ENCODE data around the gene FAM193B. TPM values are rescaled to one million over a fixed set of nuclear protein-coding genes. Genes with fewer than 3 reads are reported as not detected.
A peak's percentile ranks its signal among the peaks of the same experiment; 100 is the strongest.

Gene FAM193B
- total RNA-seq, result 100 to 1,000 TPM; 203 to 235 (median 216) TPM
- total RNA-seq (2013), result 104 TPM

DNA sequence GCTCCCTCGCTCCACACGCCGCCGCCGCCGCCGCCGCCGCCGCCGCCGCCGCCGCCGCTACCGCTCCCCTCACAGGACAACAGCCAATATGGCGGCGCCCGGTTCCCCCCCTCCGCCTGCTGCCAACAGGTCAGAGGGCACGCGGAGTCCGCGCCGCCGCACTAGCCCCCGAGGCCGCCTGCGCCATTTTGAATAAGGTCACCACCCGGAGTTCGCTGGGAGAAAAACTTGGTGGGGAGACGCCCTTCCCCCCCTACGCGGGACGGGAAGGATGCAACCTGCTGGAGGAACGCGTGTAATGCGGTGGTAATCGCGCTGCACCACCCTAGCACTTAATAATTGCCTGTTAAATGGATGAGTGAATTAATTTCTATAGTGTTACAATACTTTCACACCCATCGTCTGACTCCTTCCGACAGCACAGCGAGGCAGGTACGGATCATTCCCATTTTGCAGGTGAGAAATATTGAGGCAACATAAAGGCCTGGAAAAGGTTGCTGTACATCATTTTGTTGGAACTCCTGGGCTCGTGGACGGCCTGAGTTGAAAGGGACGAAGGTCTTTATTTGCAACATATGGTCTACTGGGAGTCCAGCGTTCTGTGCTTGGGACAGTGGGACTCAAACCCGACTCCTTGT is at the start of gene FAM193B:
FAM193B (minus strand) TSS at position 90 of the 638 bp plus-strand sequence. CDS start 105 bp downstream, outside the sequence.
- ATAC-seq, result peak; percentile 98 to 99 (median 99)
- peaks cover 23 to 26% of the 10 kb centered on the region in 2 donors for H3K4me1 Mint-ChIP-seq
- WGBS (ENCODE audit: insufficient coverage), result 13% methylated on average over 40 of the region's 49 CpGs

DNA sequence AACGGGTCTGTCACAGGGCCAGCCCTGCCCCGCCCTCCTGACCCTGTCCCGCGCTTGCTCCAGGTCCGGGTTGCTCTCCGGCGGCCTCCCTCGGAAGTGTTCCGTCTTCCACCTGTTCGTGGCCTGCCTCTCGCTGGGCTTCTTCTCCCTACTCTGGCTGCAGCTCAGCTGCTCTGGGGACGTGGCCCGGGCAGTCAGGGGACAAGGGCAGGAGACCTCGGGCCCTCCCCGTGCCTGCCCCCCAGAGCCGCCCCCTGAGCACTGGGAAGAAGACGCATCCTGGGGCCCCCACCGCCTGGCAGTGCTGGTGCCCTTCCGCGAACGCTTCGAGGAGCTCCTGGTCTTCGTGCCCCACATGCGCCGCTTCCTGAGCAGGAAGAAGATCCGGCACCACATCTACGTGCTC is 49.8 kb upstream of the FAM193B start:
- Histone ChIP-seq H3K27me3 (ENCODE audit: control insufficient read depth, insufficient read depth, low read length) (no peaks in the 10 kb centered on the region), H3K27ac (ENCODE audit: low read length) (no peak overlapping the region), H3K9me3 (ENCODE audit: control insufficient read depth, insufficient read depth, low read length) (no peaks in the 10 kb centered on the region), H3K4me1 (ENCODE audit: control insufficient read depth, insufficient read depth, low read length) (peaks cover 23% of the 10 kb centered on the region), H3K4me3 (ENCODE audit: low read length) (no peak overlapping the region), H3K36me3 (ENCODE audit: control insufficient read depth, insufficient read depth, low read length) (no peaks in the 10 kb centered on the region)
- H3K27ac Mint-ChIP-seq, result no peak overlapping the region
- no peaks in the 10 kb centered on the region for H3K9me3 Mint-ChIP-seq
- intact Hi-C loops (cut with micrococcal nuclease), result no loop called here
- no peaks in the 10 kb centered on the region for H3K36me3 Mint-ChIP-seq
- TF ChIP-seq, protein P1, sequence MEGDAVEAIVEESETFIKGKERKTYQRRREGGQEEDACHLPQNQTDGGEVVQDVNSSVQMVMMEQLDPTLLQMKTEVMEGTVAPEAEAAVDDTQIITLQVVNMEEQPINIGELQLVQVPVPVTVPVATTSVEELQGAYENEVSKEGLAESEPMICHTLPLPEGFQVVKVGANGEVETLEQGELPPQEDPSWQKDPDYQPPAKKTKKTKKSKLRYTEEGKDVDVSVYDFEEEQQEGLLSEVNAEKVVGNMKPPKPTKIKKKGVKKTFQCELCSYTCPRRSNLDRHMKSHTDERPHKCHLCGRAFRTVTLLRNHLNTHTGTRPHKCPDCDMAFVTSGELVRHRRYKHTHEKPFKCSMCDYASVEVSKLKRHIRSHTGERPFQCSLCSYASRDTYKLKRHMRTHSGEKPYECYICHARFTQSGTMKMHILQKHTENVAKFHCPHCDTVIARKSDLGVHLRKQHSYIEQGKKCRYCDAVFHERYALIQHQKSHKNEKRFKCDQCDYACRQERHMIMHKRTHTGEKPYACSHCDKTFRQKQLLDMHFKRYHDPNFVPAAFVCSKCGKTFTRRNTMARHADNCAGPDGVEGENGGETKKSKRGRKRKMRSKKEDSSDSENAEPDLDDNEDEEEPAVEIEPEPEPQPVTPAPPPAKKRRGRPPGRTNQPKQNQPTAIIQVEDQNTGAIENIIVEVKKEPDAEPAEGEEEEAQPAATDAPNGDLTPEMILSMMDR (IDR thresholded peaks at IDR 0.05), result no peak
- H3K4me1 Mint-ChIP-seq, result peaks cover 21 to 43% of the 10 kb centered on the region in 2 donors
- ATAC-seq (no peak), DNase-seq (no peak)
- no peak overlapping the region for H3K4me3 Mint-ChIP-seq
- WGBS (ENCODE audit: insufficient coverage), result 97% methylated on average over 27 of the region's 27 CpGs
- no peaks in the 10 kb centered on the region for H3K27me3 Mint-ChIP-seq (ENCODE audit: low read depth in 2 of 2)

More for the DNA sequence above, at the start of gene FAM193B:
- H3K4me1 ChIP-seq (ENCODE audit: control insufficient read depth, insufficient read depth, low read length), result peaks cover 22% of the 10 kb centered on the region
- Mint-ChIP-seq H3K27me3 (ENCODE audit: low read depth in 2 of 2) (no peaks in the 10 kb centered on the region), H3K9me3 (no peaks in the 10 kb centered on the region), H3K27ac (peak within 1 kb of the TSS; percentile 59 to 88), H3K36me3 (no peaks in the 10 kb centered on the region), H3K4me3 (peak within 1 kb of the TSS; percentile 93)
- peak within 1 kb of the TSS; percentile 38 for H3K27ac ChIP-seq (ENCODE audit: low read length)
- H3K9me3 ChIP-seq (ENCODE audit: control insufficient read depth, insufficient read depth, low read length), result no peaks in the 10 kb centered on the region
- TF ChIP-seq, protein P1 (IDR thresholded peaks at IDR 0.05), result no peak
- no peaks in the 10 kb centered on the region for H3K27me3 ChIP-seq (ENCODE audit: control insufficient read depth, insufficient read depth, low read length)
- peaks cover 3% of the 10 kb centered on the region for H3K36me3 ChIP-seq (ENCODE audit: control insufficient read depth, insufficient read depth, low read length)
- DNase-seq, result peak; percentile 93 to 94
- H3K4me3 ChIP-seq (ENCODE audit: low read length), result peak within 1 kb of the TSS; percentile 84
- intact Hi-C loops (cut with micrococcal nuclease), result no loop called here

DNA sequence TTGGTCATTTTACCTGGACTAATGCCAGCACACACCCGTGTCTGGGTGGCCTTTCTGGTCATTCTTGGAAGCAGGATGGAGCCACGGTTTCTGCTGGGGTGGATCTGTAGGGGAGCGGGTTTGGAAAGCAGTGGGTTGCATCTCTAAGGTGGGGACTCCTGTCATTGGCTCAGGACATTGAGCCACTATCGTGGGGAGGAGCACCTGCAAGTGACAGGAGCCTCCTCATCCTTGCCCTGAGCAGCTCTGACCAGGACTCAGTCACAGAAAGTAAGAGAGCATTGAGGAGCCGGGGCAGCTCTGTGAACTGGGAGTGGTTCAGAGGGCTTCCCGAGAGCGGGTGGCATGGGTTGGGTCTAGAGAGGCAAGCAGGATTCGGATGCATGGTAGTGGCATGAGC is 49.3 kb upstream of the FAM193B start:
- peaks cover 25% of the 10 kb centered on the region for H3K4me1 ChIP-seq (ENCODE audit: control insufficient read depth, insufficient read depth, low read length)
- H3K27me3 Mint-ChIP-seq (ENCODE audit: low read depth in 2 of 2), result no peaks in the 10 kb centered on the region
- H3K9me3 ChIP-seq (ENCODE audit: control insufficient read depth, insufficient read depth, low read length), result no peaks in the 10 kb centered on the region
- no peak for DNase-seq
- no peak for ATAC-seq
- 92% methylated on average over 8 of the region's 8 CpGs for WGBS (ENCODE audit: insufficient coverage)
- H3K4me3 ChIP-seq (ENCODE audit: low read length), result no peak overlapping the region
- H3K36me3 ChIP-seq (ENCODE audit: control insufficient read depth, insufficient read depth, low read length), result no peaks in the 10 kb centered on the region
- H3K4me1 Mint-ChIP-seq, result peaks cover 26 to 47% of the 10 kb centered on the region in 2 donors
- no peak overlapping the region for H3K27ac Mint-ChIP-seq
- H3K27me3 ChIP-seq (ENCODE audit: control insufficient read depth, insufficient read depth, low read length), result no peaks in the 10 kb centered on the region
- TF ChIP-seq, protein P1 (IDR thresholded peaks at IDR 0.05), result no peak
- H3K27ac ChIP-seq (ENCODE audit: low read length), result no peak overlapping the region
- intact Hi-C loops (cut with micrococcal nuclease), result no loop called here
- no peaks in the 10 kb centered on the region for H3K9me3 Mint-ChIP-seq
- no peaks in the 10 kb centered on the region for H3K36me3 Mint-ChIP-seq
- no peak overlapping the region for H3K4me3 Mint-ChIP-seq

DNA sequence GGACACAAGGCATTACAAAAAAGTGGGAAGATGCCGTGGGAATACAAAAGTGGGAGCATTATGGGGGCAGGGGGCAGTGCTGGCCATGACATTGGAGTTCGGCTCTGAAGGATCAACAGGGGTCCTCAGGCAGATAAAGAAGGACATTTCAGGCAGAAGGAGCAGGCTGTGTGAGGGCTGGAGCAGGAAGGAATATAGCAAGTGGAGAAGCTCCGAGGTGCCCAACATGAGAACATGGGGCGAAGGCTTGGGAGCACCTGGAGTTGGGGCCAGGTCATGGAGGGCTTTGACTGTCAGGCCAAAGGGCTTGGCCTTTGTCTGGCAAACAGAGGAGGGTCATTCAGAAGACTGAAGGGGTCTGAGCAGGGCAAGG is 48.1 kb upstream of the FAM193B start:
- no peaks in the 10 kb centered on the region for H3K27me3 ChIP-seq (ENCODE audit: control insufficient read depth, insufficient read depth, low read length)
- H3K36me3 ChIP-seq (ENCODE audit: control insufficient read depth, insufficient read depth, low read length), result no peaks in the 10 kb centered on the region
- DNase-seq (no peak), ATAC-seq (no peak)
- Mint-ChIP-seq H3K9me3 (no peaks in the 10 kb centered on the region), H3K27me3 (ENCODE audit: low read depth in 2 of 2) (no peaks in the 10 kb centered on the region), H3K27ac (no peak overlapping the region), H3K4me1 (peaks cover 29 to 47% of the 10 kb centered on the region in 2 donors), H3K4me3 (no peak overlapping the region), H3K36me3 (no peaks in the 10 kb centered on the region)
- intact Hi-C loops (cut with micrococcal nuclease), result no loop called here
- TF ChIP-seq, protein P1 (IDR thresholded peaks at IDR 0.05), result no peak
- 97% methylated on average over 4 of the region's 4 CpGs for WGBS (ENCODE audit: insufficient coverage)
- no peak overlapping the region for H3K27ac ChIP-seq (ENCODE audit: low read length)
- H3K4me3 ChIP-seq (ENCODE audit: low read length), result no peak overlapping the region
- no peaks in the 10 kb centered on the region for H3K9me3 ChIP-seq (ENCODE audit: control insufficient read depth, insufficient read depth, low read length)
- peaks cover 25% of the 10 kb centered on the region for H3K4me1 ChIP-seq (ENCODE audit: control insufficient read depth, insufficient read depth, low read length)

All from natural killer cell (primary cell).